Smooth muscle cell (in vitro differentiated cells): ENCODE results near the gene SLC30A1. TPM values are rescaled to one million over a fixed set of nuclear protein-coding genes. Genes with fewer than 3 reads are reported as not detected.

Source experiments
- DNase-seq: peaks from one replicate; lab custom pipeline; 2025; ENCODE audit not compliant: unreplicated experiment; lab: John Stamatoyannopoulos, UW
- H2AFZ ChIP-seq: fragments of 200-600 bp; sonication (generic); 2 replicates; pipeline ENCODE4 v1.6.0; 2016; ENCODE audit warnings: antibody characterized with exemption, low read depth, mild to moderate bottlenecking
- H3F3A ChIP-seq: fragments of 200-600 bp; sonication (generic); 2 replicates; pipeline ENCODE4 v1.6.0; 2017; ENCODE audit warnings: antibody characterized with exemption, low read depth
- H3K27ac ChIP-seq: fragments of 200-600 bp; sonication (generic); 2 replicates; pipeline ENCODE4 v1.5.1; 2016; ENCODE audit warnings: low read depth, mild to moderate bottlenecking
- H3K27me3 ChIP-seq: fragments of 200-600 bp; sonication (generic); 2 replicates; pipeline ENCODE4 v1.6.1; 2016; ENCODE audit warnings: low read depth, mild to moderate bottlenecking
- H3K36me3 ChIP-seq: fragments of 200-600 bp; sonication (generic); 2 replicates; pipeline ENCODE4 v1.5.1; 2016; ENCODE audit warnings: low read depth
- H3K4me1 ChIP-seq: fragments of 200-600 bp; sonication (generic); 2 replicates; pipeline ENCODE4 v1.5.1; 2016; ENCODE audit warnings: low read depth
- H3K4me2 ChIP-seq: fragments of 200-600 bp; sonication (generic); 2 replicates; pipeline ENCODE4 v1.6.0; 2016; ENCODE audit warnings: mild to moderate bottlenecking
- H3K4me3 ChIP-seq: fragments of 200-600 bp; sonication (generic); 2 replicates; pipeline ENCODE4 v1.5.1; 2016; ENCODE audit warnings: mild to moderate bottlenecking
- H3K79me2 ChIP-seq: fragments of 200-600 bp; sonication (generic); 2 replicates; pipeline ENCODE4 v1.6.0; 2016; ENCODE audit warnings: low read depth, mild to moderate bottlenecking
- H3K9ac ChIP-seq: fragments of 200-600 bp; sonication (generic); 2 replicates; pipeline ENCODE4 v1.6.0; 2016; ENCODE audit warnings: low read depth
- H3K9me3 ChIP-seq: fragments of 200-600 bp; sonication (generic); replicated peaks from 2 replicates; pipeline ENCODE4 v1.5.1; 2016; ENCODE audit warnings: low read depth
- H4K20me1 ChIP-seq: fragments of 200-600 bp; sonication (generic); 2 replicates; pipeline ENCODE4 v1.6.0; 2016; ENCODE audit warnings: low read depth
- WGBS: methylation state at CpG from one replicate; pipeline ENCODE4 v1.1.7; 2016; ENCODE audit warnings: low lambda C conversion rate; 5-methylcytosine and 5-hydroxymethylcytosine counted together
- polyA plus RNA-seq: library from polyadenylated mRNA; unstranded; fragments of >200 nt; fragmentation: Nextera tagmentation; extraction: Ambion mirVana; gene quantifications from 2 replicates; pipeline ENCODE4 v1.2.1, GENCODE V29; 2016
- total RNA-seq: library from RNA; depleted of rRNA; stranded (reverse); fragments of >200 nt; gene quantifications from 2 replicates; pipeline ENCODE4 v1.2.3, GENCODE V29; 2014
- TF ChIP-seq, protein P1 (sequence below): fragments of 200-600 bp; sonication (generic); IDR thresholded peaks from 2 replicates; pipeline ENCODE4 v1.5.1; 2017; ENCODE audit warnings: borderline replicate concordance, mild to moderate bottlenecking, antibody characterized with exemption; ENCODE audit not compliant: insufficient read depth, poor library complexity, severe bottlenecking

SLC30A1 gene
- total and polyA plus RNA-seq, 2 experiments from 2014 or later: 8.0 to 19.0 TPM

- Histone ChIP-seq H3K79me2 (no peaks in the 10 kb centered on the region), H3K9me3 (no peaks in the 10 kb centered on the region), H3F3A (no peaks in the 10 kb centered on the region), H2AFZ (no peak overlapping the region), H3K4me1 (no peaks in the 10 kb centered on the region), H3K4me2 (no peak overlapping the region), H3K27me3 (no peaks in the 10 kb centered on the region), H3K4me3 (no peak overlapping the region), H3K36me3 (no peaks in the 10 kb centered on the region), H3K9ac (no peak overlapping the region), H3K27ac (peak overlapping the region; percentile 7), H4K20me1 (no peaks in the 10 kb centered on the region)
- TF ChIP-seq, protein P1, sequence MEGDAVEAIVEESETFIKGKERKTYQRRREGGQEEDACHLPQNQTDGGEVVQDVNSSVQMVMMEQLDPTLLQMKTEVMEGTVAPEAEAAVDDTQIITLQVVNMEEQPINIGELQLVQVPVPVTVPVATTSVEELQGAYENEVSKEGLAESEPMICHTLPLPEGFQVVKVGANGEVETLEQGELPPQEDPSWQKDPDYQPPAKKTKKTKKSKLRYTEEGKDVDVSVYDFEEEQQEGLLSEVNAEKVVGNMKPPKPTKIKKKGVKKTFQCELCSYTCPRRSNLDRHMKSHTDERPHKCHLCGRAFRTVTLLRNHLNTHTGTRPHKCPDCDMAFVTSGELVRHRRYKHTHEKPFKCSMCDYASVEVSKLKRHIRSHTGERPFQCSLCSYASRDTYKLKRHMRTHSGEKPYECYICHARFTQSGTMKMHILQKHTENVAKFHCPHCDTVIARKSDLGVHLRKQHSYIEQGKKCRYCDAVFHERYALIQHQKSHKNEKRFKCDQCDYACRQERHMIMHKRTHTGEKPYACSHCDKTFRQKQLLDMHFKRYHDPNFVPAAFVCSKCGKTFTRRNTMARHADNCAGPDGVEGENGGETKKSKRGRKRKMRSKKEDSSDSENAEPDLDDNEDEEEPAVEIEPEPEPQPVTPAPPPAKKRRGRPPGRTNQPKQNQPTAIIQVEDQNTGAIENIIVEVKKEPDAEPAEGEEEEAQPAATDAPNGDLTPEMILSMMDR: no peak
- WGBS: 70% methylated on average over 6 of the region's 6 CpGs
- no peak for DNase-seq
Measured at GRCh38 chr1:211547710-211548109, 31.3 kb downstream of the SLC30A1 start.

DNA sequence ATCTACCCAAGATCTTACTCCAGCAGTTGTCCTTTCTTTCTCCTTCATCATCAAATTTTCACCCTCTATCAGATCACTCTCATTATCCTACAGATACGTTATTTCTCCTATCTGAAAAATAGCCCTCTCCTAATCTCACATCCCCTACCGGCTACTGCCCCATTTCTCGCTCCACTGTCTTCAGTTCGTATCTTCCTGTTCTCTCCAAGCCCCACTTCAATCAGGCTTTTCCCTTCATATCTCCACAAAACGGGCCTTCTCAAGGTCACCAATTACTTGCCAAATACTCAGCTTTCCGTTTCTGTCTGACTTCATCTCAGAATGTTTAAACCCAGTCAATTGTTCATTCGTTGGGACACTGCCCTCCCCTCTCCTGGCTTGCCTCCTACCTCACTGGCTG is 32.4 kb downstream of the SLC30A1 start:
- Histone ChIP-seq H4K20me1 (no peaks in the 10 kb centered on the region), H3K4me2 (no peak overlapping the region), H3K27ac (no peak overlapping the region), H3K79me2 (no peaks in the 10 kb centered on the region), H3K9me3 (no peaks in the 10 kb centered on the region), H3K4me1 (no peaks in the 10 kb centered on the region), H3K27me3 (no peaks in the 10 kb centered on the region), H3K36me3 (no peaks in the 10 kb centered on the region), H2AFZ (no peak overlapping the region), H3F3A (no peaks in the 10 kb centered on the region), H3K4me3 (no peak overlapping the region), H3K9ac (no peak overlapping the region)
- TF ChIP-seq, protein P1: no peak
- no peak for DNase-seq
- 95% methylated on average over 7 of the region's 7 CpGs for WGBS

- no peaks in the 10 kb centered on the region for H3K4me1 ChIP-seq
- no peaks in the 10 kb centered on the region for H3K36me3 ChIP-seq
- no peaks in the 10 kb centered on the region for H3K9me3 ChIP-seq
- H3K4me2 ChIP-seq: no peak overlapping the region
- 85% methylated on average over 4 of the region's 4 CpGs for WGBS
- TF ChIP-seq, protein P1: no peak
- no peak overlapping the region for H3K27ac ChIP-seq
- no peaks in the 10 kb centered on the region for H3K27me3 ChIP-seq
- H3F3A ChIP-seq: no peaks in the 10 kb centered on the region
- no peak overlapping the region for H2AFZ ChIP-seq
- H3K4me3 ChIP-seq: no peak overlapping the region
- no peaks in the 10 kb centered on the region for H4K20me1 ChIP-seq
- DNase-seq: no peak
- H3K9ac ChIP-seq: no peak overlapping the region
- H3K79me2 ChIP-seq: no peaks in the 10 kb centered on the region
Measured at GRCh38 chr1:211543025-211543424, 35.9 kb downstream of the SLC30A1 start.

GRCh38 chr1:211541720-211542477 is 37.1 kb downstream of the SLC30A1 start:
- Histone ChIP-seq H3K36me3 (no peaks in the 10 kb centered on the region), H4K20me1 (no peaks in the 10 kb centered on the region), H3K27ac (no peak overlapping the region), H3K9me3 (no peaks in the 10 kb centered on the region), H3K4me2 (no peak overlapping the region), H2AFZ (no peak overlapping the region), H3K27me3 (no peaks in the 10 kb centered on the region), H3F3A (no peaks in the 10 kb centered on the region), H3K4me1 (no peaks in the 10 kb centered on the region), H3K79me2 (no peaks in the 10 kb centered on the region), H3K4me3 (no peak overlapping the region), H3K9ac (no peak overlapping the region)
- TF ChIP-seq, protein P1: no peak
- no peak for DNase-seq
- 78% methylated on average over 7 of the region's 7 CpGs for WGBS
